ENCODE results near the gene PDGFRB.

- TF ChIP-seq CTCF (IDR thresholded peaks at IDR 0.05; ENCODE audit: low read depth, low read length, poor library complexity, severe bottlenecking) (no peak), EZH2phosphoT487 (IDR thresholded peaks at IDR 0.05; ENCODE audit: borderline replicate concordance, low read length) (no peak)
These were observed 30.3 kb downstream of the PDGFRB start for GRCh38 chr5:150125334-150125733.
